HFFc6 (cell line): ENCODE measurements around the gene MMP11. TPM values are rescaled to one million over a fixed set of nuclear protein-coding genes. Genes with fewer than 3 reads are reported as not detected.

Source experiments
- DNase-seq: peaks from one replicate; pipeline ENCODE4 v3.0.0-alpha.2; 2018
- H3K27ac Mint-ChIP-seq: 2 replicates; pipeline ENCODE4 v1.8.0; 2020; ENCODE audit warnings: mild to moderate bottlenecking, mixed read lengths
- H3K27me3 Mint-ChIP-seq: 2 replicates; pipeline ENCODE4 v1.8.0; 2021; ENCODE audit warnings: mild to moderate bottlenecking, moderate library complexity, mixed read lengths; ENCODE audit not compliant: insufficient read depth
- H3K36me3 Mint-ChIP-seq: 2 replicates; pipeline ENCODE4 v1.8.0; 2021; ENCODE audit warnings: low read depth, mixed read lengths
- H3K4me1 Mint-ChIP-seq: 2 replicates; pipeline ENCODE4 v1.8.0; 2020; ENCODE audit warnings: low read depth, mixed read lengths
- H3K4me3 Mint-ChIP-seq: 2 replicates; pipeline ENCODE4 v1.8.0; 2020; ENCODE audit warnings: mild to moderate bottlenecking, moderate library complexity, mixed read lengths
- H3K9me3 Mint-ChIP-seq: 2 replicates; pipeline ENCODE4 v1.8.0; 2020; ENCODE audit warnings: mild to moderate bottlenecking, mixed read lengths
- CTCF ChIP-seq: fragments of 200-600 bp; sonication (generic); IDR thresholded peaks from 2 replicates; pipeline ENCODE4 v1.5.0; 2021; ENCODE audit warnings: antibody characterized with exemption, mild to moderate bottlenecking
- total RNA-seq, 6 experiments: library from RNA; stranded (reverse); fragmentation: NEBNext Ultra II Directional; extraction: Animal tissue kit (Norgen Biotek cat#: 25700); gene quantifications; 2 replicates in 1 of 6; 3 replicates in 5 of 6; pipeline ENCODE4 v1.2.3, GENCODE V29; 2021

The MMP11 gene
- total RNA-seq, 6 experiments from 2014 or later, result 1.7 to 3.6 (median 2.7) TPM

- no peak for DNase-seq
- Mint-ChIP-seq H3K9me3 (no peaks in the 10 kb centered on the region), H3K4me3 (no peak overlapping the region), H3K4me1 (no peaks in the 10 kb centered on the region), H3K27me3 (no peaks in the 10 kb centered on the region; the same call in none of the 2 replicates), H3K27ac (no peak overlapping the region), H3K36me3 (peaks cover 38% of the 10 kb centered on the region)
- TF ChIP-seq CTCF, result no peak
Measured at GRCh38 chr22:23806837-23807236, 34.2 kb downstream of the MMP11 start.

GRCh38 chr22:23812378-23812777 lies 39.7 kb downstream of the MMP11 start:
- DNase-seq, result no peak
- Mint-ChIP-seq H3K27me3 (peaks cover 3% of the 10 kb centered on the region; the same call in 1 of the 2 replicates), H3K36me3 (peaks cover 25% of the 10 kb centered on the region), H3K9me3 (no peaks in the 10 kb centered on the region), H3K4me1 (peaks cover 12% of the 10 kb centered on the region), H3K4me3 (no peak overlapping the region), H3K27ac (no peak overlapping the region)
- TF ChIP-seq CTCF, result no peak

- Mint-ChIP-seq H3K9me3 (no peaks in the 10 kb centered on the region), H3K4me3 (no peak overlapping the region), H3K36me3 (peaks cover 35% of the 10 kb centered on the region), H3K4me1 (peaks cover 12% of the 10 kb centered on the region), H3K27ac (peak overlapping the region; percentile 42), H3K27me3 (peaks cover 3% of the 10 kb centered on the region; the same call in 1 of the 2 replicates)
- no peak for DNase-seq
- TF ChIP-seq CTCF, result no peak
Measured at GRCh38 chr22:23815541-23816155, 43.0 kb downstream of the MMP11 start.

GRCh38 chr22:23816156-23816976 lies 43.7 kb downstream of the MMP11 start:
- no peak for DNase-seq
- Mint-ChIP-seq H3K4me3 (no peak overlapping the region), H3K4me1 (peaks cover 12% of the 10 kb centered on the region), H3K27me3 (peaks cover 3% of the 10 kb centered on the region; the same call in 1 of the 2 replicates), H3K36me3 (peaks cover 36% of the 10 kb centered on the region), H3K27ac (peak overlapping the region; percentile 42; the same call in 1 of the 2 replicates), H3K9me3 (no peaks in the 10 kb centered on the region)
- TF ChIP-seq CTCF, result no peak

GRCh38 chr22:23817146-23817545 lies 44.5 kb downstream of the MMP11 start:
- Mint-ChIP-seq H3K36me3 (peaks cover 32% of the 10 kb centered on the region), H3K4me1 (peaks cover 13% of the 10 kb centered on the region), H3K27me3 (peaks cover 3% of the 10 kb centered on the region; the same call in 1 of the 2 replicates), H3K9me3 (no peaks in the 10 kb centered on the region), H3K4me3 (no peak overlapping the region), H3K27ac (no peak overlapping the region)
- TF ChIP-seq CTCF, result no peak
- DNase-seq, result no peak
